ENCODE results near the gene LTBP1. TPM values are rescaled to one million over a fixed set of nuclear protein-coding genes. Genes with fewer than 3 reads are reported as not detected.

Gene LTBP1
- total and polyA plus RNA-seq, 4 donors = 5.8 to 57.6 (median 10.2) TPM

GRCh38 chr2:33204945-33205344, 258.2 kb downstream of the LTBP1 start:
- peaks cover 0 to 5% (median 1%) of the 10 kb centered on the region in 4 donors for H3K4me1 ChIP-seq (ENCODE audit: control insufficient read depth in 4 of 4, insufficient read depth in 4 of 4, low read length in 3 of 4)
- H3K9me3 ChIP-seq (ENCODE audit: control insufficient read depth in 4 of 4, low read length in 3 of 4) = no peaks in the 10 kb centered on the region
- 95% methylated on average over 2 of the region's 2 CpGs for WGBS
- TF ChIP-seq HNF4G (IDR thresholded peaks at IDR 0.05) (no peak), FOXA2 (IDR thresholded peaks at IDR 0.05) (no peak)
- H3K4me3 ChIP-seq (ENCODE audit: low read depth in 1 of 3, low read length in 3 of 3) = no peak overlapping the region
- H3K27ac ChIP-seq (ENCODE audit: low read depth in 1 of 2, low read length in 2 of 2) = no peak overlapping the region
- H3K36me3 ChIP-seq (ENCODE audit: control insufficient read depth in 4 of 4, insufficient read depth in 3 of 4, low read depth in 1 of 4, low read length in 3 of 4) = no peaks in the 10 kb centered on the region
- no peak for DNase-seq (ENCODE audit: low spot score)
- H3K9ac ChIP-seq (ENCODE audit: low read depth in 1 of 2, low read length in 2 of 2) = no peak overlapping the region
- H3K27me3 ChIP-seq (ENCODE audit: control insufficient read depth in 4 of 4, insufficient read depth in 4 of 4, low read length in 3 of 4) = no peaks in the 10 kb centered on the region

GRCh38 chr2:33205693-33206434, 259.1 kb downstream of the LTBP1 start:
- no peaks in the 10 kb centered on the region for H3K27me3 ChIP-seq (ENCODE audit: control insufficient read depth in 4 of 4, insufficient read depth in 4 of 4, low read length in 3 of 4)
- no peak for DNase-seq (ENCODE audit: low spot score)
- H3K4me1 ChIP-seq (ENCODE audit: control insufficient read depth in 4 of 4, insufficient read depth in 4 of 4, low read length in 3 of 4) = peaks cover 0 to 5% (median 1%) of the 10 kb centered on the region in 4 donors
- no peak overlapping the region for H3K4me3 ChIP-seq (ENCODE audit: low read depth in 1 of 3, low read length in 3 of 3)
- no peak overlapping the region for H3K9ac ChIP-seq (ENCODE audit: low read depth in 1 of 2, low read length in 2 of 2)
- no peaks in the 10 kb centered on the region for H3K9me3 ChIP-seq (ENCODE audit: control insufficient read depth in 4 of 4, low read length in 3 of 4)
- WGBS = 92% methylated on average over 1 of the region's 1 CpG
- TF ChIP-seq ZBTB33 (IDR thresholded peaks at IDR 0.05) = no peak
- TF ChIP-seq NR2F2 (IDR thresholded peaks at IDR 0.05) = no peak
- TF ChIP-seq JUND (IDR thresholded peaks at IDR 0.05) = no peak
- no peak for TF ChIP-seq HNF4G (IDR thresholded peaks at IDR 0.05)
- TF ChIP-seq FOXA1 (IDR thresholded peaks at IDR 0.05) = no peak
- no peak for TF ChIP-seq YY1 (IDR thresholded peaks at IDR 0.05)
- TF ChIP-seq EGR1 (IDR thresholded peaks at IDR 0.05; ENCODE audit: low read depth in 2 of 2) = no peak
- H3K36me3 ChIP-seq (ENCODE audit: control insufficient read depth in 4 of 4, insufficient read depth in 3 of 4, low read depth in 1 of 4, low read length in 3 of 4) = no peaks in the 10 kb centered on the region
- no peak overlapping the region for H3K27ac ChIP-seq (ENCODE audit: low read depth in 1 of 2, low read length in 2 of 2)

GRCh38 chr2:33207151-33207740, 260.5 kb downstream of the LTBP1 start:
- Histone ChIP-seq H3K4me1 (ENCODE audit: control insufficient read depth in 4 of 4, insufficient read depth in 4 of 4, low read length in 3 of 4) (peaks cover 0 to 4% (median under 1%) of the 10 kb centered on the region in 4 donors), H3K27ac (ENCODE audit: low read depth in 1 of 2, low read length in 2 of 2) (no peak overlapping the region)
- 67% methylated on average over 4 of the region's 4 CpGs for WGBS

GRCh38 chr2:33208400-33208799, 261.6 kb downstream of the LTBP1 start:
- no peaks in the 10 kb centered on the region for H3K27me3 ChIP-seq (ENCODE audit: control insufficient read depth in 4 of 4, insufficient read depth in 4 of 4, low read length in 3 of 4)
- no peaks in the 10 kb centered on the region for H3K9me3 ChIP-seq (ENCODE audit: control insufficient read depth in 4 of 4, low read length in 3 of 4)
- no peak overlapping the region for H3K27ac ChIP-seq (ENCODE audit: low read depth in 1 of 2, low read length in 2 of 2)
- H3K4me1 ChIP-seq (ENCODE audit: control insufficient read depth in 4 of 4, insufficient read depth in 4 of 4, low read length in 3 of 4) = no peaks in the 10 kb centered on the region
- no peak for TF ChIP-seq FOXA1 (IDR thresholded peaks at IDR 0.05)
- no peak for TF ChIP-seq YY1 (IDR thresholded peaks at IDR 0.05)
- no peak for TF ChIP-seq MAX (IDR thresholded peaks at IDR 0.05)
- no peak for TF ChIP-seq EGR1 (IDR thresholded peaks at IDR 0.05; ENCODE audit: low read depth in 2 of 2)
- TF ChIP-seq HNF4A (conservative IDR thresholded peaks at IDR 0.05) = no peak
- no peak overlapping the region for H3K9ac ChIP-seq (ENCODE audit: low read depth in 1 of 2, low read length in 2 of 2)
- H3K4me3 ChIP-seq (ENCODE audit: low read depth in 1 of 3, low read length in 3 of 3) = no peak overlapping the region
- DNase-seq (ENCODE audit: low spot score) = no peak
- 92% methylated on average over 3 of the region's 3 CpGs for WGBS
- H3K36me3 ChIP-seq (ENCODE audit: control insufficient read depth in 4 of 4, insufficient read depth in 3 of 4, low read depth in 1 of 4, low read length in 3 of 4) = no peaks in the 10 kb centered on the region

More at GRCh38 chr2:33207151-33207740, 260.5 kb downstream of the LTBP1 start:
- Histone ChIP-seq H3K9ac (ENCODE audit: low read depth in 1 of 2, low read length in 2 of 2) (no peak overlapping the region), H3K4me3 (ENCODE audit: low read depth in 1 of 3, low read length in 3 of 3) (no peak overlapping the region), H3K36me3 (ENCODE audit: control insufficient read depth in 4 of 4, insufficient read depth in 3 of 4, low read depth in 1 of 4, low read length in 3 of 4) (no peaks in the 10 kb centered on the region), H3K9me3 (ENCODE audit: control insufficient read depth in 4 of 4, low read length in 3 of 4) (no peaks in the 10 kb centered on the region), H3K27me3 (ENCODE audit: control insufficient read depth in 4 of 4, insufficient read depth in 4 of 4, low read length in 3 of 4) (no peaks in the 10 kb centered on the region)
- TF ChIP-seq HNF4G (IDR thresholded peaks at IDR 0.05) = no peak
- no peak for TF ChIP-seq GABPA (IDR thresholded peaks at IDR 0.05 in 1 of 2, conservative IDR thresholded peaks at IDR 0.05 in 1 of 2)
- DNase-seq (ENCODE audit: low spot score) = no peak

Measured in liver (tissue), 9 donors.